ENCODE results near the gene ASCC2.

- TF ChIP-seq NFIC (IDR thresholded peaks at IDR 0.05) (no peak), EGR1 (IDR thresholded peaks at IDR 0.05) (no peak), CEBPB (IDR thresholded peaks at IDR 0.05) (no peak), YY1 (IDR thresholded peaks at IDR 0.05; ENCODE audit: low read depth) (no peak), RAD21 (IDR thresholded peaks at IDR 0.05; ENCODE audit: low read depth) (no peak), EP300 (IDR thresholded peaks at IDR 0.05; ENCODE audit: borderline replicate concordance) (no peak), REST (IDR thresholded peaks at IDR 0.05; ENCODE audit: low read depth) (no peak), TCF12 (IDR thresholded peaks at IDR 0.05; ENCODE audit: low read depth) (no peak), CREB1 (IDR thresholded peaks at IDR 0.05; ENCODE audit: low read depth) (no peak)
- TF ChIP-seq, protein P1, sequence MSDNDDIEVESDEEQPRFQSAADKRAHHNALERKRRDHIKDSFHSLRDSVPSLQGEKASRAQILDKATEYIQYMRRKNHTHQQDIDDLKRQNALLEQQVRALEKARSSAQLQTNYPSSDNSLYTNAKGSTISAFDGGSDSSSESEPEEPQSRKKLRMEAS (IDR thresholded peaks at IDR 0.05), result no peak
- TF ChIP-seq, protein P2, sequence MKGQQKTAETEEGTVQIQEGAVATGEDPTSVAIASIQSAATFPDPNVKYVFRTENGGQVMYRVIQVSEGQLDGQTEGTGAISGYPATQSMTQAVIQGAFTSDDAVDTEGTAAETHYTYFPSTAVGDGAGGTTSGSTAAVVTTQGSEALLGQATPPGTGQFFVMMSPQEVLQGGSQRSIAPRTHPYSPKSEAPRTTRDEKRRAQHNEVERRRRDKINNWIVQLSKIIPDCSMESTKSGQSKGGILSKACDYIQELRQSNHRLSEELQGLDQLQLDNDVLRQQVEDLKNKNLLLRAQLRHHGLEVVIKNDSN (IDR thresholded peaks at IDR 0.05), result no peak
Measured at GRCh38 chr22:29860006-29860766, 22.1 kb upstream of the ASCC2 start.
